ENCODE measurements around the gene PDZD4.

Gene PDZD4

GRCh38 chrX:153781428-153782047, 48.8 kb downstream of the PDZD4 start:
- Mint-ChIP-seq H3K27ac (ENCODE audit: low read depth) (no peak overlapping the region), H3K9me3 (no peaks in the 10 kb centered on the region), H3K4me1 (peaks cover 9% of the 10 kb centered on the region), H3K27me3 (peaks cover 10% of the 10 kb centered on the region), H3K4me3 (no peak overlapping the region), H3K36me3 (ENCODE audit: insufficient read depth) (peaks cover 5% of the 10 kb centered on the region)
- DNase-seq (ENCODE audit: low spot score in 2 of 2), result no peak
- ATAC-seq (replicated peaks; ENCODE audit: extremely low read depth, poor library complexity, severe bottlenecking), result no peak

DNA sequence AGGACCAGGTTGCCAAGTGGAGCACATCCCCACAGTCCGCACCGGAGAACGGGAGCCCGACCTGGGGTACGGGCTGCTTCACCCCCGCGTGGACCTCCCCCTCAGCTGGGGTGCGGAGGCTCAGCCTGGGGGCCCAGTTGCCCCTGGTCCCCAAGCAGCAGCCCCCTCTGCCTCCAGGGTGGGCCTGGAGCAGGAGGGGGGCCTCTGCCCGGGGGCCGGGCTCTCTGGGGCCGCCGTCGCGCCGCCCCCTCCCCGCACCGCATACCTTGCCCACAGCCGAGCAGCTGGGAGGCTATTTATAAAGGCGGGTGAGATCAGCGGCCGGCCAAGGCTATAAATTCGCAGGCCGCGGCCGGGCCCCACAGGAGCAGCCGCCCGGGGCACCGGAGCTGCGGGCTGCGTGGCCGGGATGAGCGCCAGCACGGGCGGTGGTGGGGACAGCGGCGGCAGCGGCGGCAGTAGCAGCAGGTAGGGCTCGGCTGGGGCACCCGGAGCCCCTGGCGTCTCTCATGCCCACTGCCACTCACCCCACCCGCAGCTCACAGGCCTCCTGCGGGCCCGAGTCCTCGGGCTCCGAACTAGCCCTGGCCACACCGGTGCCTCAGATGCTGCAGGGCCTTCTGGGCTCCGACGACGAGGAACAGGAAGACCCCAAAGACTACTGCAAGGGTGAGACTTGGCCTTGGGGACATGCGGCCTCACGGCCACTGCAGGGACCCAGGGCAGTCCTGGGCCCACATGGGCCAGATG, 49.5 kb downstream of the PDZD4 start, which contains the start of gene SRPK3:
TSS of gene SRPK3 (plus strand) at position 364 of the 750 bp plus-strand sequence. CDS start at position 410, 46 bp downstream.
- peaks cover 10% of the 10 kb centered on the region for H3K27me3 Mint-ChIP-seq
- no peak for ATAC-seq (replicated peaks; ENCODE audit: extremely low read depth, poor library complexity, severe bottlenecking)

DNA sequence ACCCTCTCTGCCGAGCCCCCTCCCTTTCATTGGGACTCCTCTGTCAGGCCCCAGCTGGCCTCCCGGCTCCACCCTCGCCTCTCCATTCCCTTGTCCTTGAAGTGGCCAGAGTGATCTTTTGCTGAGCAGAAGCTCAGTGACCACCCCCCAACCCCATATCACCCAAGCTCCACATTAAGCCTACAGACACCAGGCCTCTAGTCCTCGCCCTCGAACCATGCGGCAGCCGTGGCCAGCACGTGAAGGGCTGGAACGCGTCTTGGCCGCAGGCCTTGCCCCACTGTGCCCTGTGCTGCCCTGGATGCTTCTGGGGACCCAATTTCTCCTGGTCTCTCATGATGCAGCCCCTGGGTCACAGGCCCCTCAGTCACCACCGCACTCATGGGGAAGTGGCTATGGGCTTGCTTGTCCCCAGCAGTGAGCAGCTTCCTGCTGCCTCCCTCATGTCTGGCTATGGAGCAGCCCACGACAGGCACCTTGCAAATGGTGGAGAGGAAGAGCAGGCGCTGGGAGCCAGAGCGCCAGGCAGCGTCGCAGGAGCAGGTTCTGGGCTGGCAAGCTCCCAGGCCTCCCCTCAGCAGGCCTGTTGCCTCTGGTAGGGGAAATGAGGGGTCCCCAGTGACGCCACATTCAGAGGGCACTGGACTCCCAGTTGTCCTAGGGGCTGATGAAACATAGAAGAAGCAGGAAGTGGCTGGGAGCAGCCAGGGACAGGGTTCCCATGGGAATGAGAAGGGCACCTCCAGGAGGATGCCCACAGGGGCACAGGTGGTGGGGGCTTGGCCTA, 50.3 kb downstream of the PDZD4 start:
- H3K9me3 Mint-ChIP-seq, result no peaks in the 10 kb centered on the region
- no peak overlapping the region for H3K4me3 Mint-ChIP-seq
- peaks cover 2% of the 10 kb centered on the region for H3K36me3 Mint-ChIP-seq (ENCODE audit: insufficient read depth)

More for the DNA sequence above, 49.5 kb downstream of the PDZD4 start, which contains the start of gene SRPK3:
- H3K4me1 Mint-ChIP-seq, result peaks cover 9% of the 10 kb centered on the region
- H3K27ac Mint-ChIP-seq (ENCODE audit: low read depth), result no peak within 1 kb of the TSS
- no peak for DNase-seq (ENCODE audit: low spot score in 2 of 2)
- H3K4me3 Mint-ChIP-seq, result no peak within 1 kb of the TSS
- no peaks in the 10 kb centered on the region for H3K9me3 Mint-ChIP-seq
- H3K36me3 Mint-ChIP-seq (ENCODE audit: insufficient read depth), result peaks cover 2% of the 10 kb centered on the region

DNA sequence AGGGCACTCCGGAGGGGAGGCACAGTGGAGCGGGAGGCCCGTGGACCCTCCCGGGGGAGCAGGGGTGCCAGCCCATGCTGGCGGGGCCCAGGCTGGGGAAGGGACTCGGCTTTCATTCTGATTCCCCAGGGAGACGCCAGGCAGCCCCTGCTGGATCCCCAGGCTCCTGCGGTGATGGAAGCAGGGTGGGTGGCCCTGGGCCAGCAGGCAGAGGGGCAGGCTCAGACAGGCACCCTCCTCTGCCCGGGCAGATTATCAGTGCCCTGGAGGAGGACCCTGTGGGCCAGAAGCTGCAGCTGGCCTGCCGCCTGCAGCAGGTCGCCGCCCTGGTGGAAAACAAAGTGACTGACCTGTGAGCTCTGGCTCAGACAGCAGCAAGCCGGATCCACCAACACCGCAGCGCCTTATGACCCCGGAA, 51.7 kb downstream of the PDZD4 start:
- no peak overlapping the region for H3K27ac Mint-ChIP-seq (ENCODE audit: low read depth)

More for the DNA sequence above, 50.3 kb downstream of the PDZD4 start:
- H3K27ac Mint-ChIP-seq (ENCODE audit: low read depth), result no peak overlapping the region
- ATAC-seq (replicated peaks; ENCODE audit: extremely low read depth, poor library complexity, severe bottlenecking), result no peak
- DNase-seq (ENCODE audit: low spot score in 2 of 2), result no peak
- H3K4me1 Mint-ChIP-seq, result peaks cover 9% of the 10 kb centered on the region
- peaks cover 10% of the 10 kb centered on the region for H3K27me3 Mint-ChIP-seq

GRCh38 chrX:153778181-153778580, 52.2 kb downstream of the PDZD4 start:
- no peaks in the 10 kb centered on the region for H3K36me3 Mint-ChIP-seq (ENCODE audit: insufficient read depth)

More for the DNA sequence above, 51.7 kb downstream of the PDZD4 start:
- no peaks in the 10 kb centered on the region for H3K36me3 Mint-ChIP-seq (ENCODE audit: insufficient read depth)
- peaks cover 9% of the 10 kb centered on the region for H3K4me1 Mint-ChIP-seq
- no peak for ATAC-seq (replicated peaks; ENCODE audit: extremely low read depth, poor library complexity, severe bottlenecking)
- no peaks in the 10 kb centered on the region for H3K9me3 Mint-ChIP-seq
- no peak for DNase-seq (ENCODE audit: low spot score in 2 of 2)
- H3K4me3 Mint-ChIP-seq, result no peak overlapping the region
- H3K27me3 Mint-ChIP-seq, result peaks cover 10% of the 10 kb centered on the region

DNA sequence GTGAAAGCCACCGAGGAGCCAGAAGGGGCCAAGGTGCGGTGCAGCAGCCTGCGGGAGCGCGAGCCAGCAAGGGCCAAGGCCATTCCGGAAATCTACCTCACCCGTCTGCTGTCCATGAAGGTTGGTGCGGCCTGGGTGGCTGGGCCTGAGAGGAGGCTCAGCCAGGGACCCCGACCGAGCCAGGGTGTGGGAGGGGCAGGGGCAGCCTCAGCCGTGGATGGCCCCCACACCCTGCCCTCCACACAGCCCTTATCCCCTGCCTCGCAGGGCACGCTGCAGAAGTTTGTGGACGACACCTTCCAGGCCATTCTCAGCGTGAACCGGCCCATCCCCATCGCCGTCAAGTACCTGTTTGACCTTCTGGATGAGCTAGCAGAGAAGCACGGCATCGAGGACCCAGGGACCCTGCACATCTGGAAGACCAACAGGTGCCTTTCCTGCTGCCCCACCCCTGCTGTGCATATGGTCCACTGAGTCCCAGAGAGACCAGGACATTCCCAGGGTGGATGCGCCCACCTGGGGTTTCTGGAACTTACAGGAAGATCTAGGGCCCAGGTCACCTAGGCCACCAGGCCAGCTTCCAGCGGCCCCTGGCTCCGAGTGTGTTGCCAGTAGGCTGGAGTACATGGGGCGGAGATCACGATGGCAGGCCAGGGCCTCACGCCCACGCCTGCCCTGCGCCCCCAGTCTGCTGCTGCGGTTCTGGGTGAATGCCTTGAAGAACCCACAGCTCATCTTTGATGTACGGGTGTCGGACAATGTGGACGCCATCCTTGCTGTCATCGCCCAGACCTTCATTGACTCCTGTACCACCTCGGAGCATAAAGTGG, 52.9 kb downstream of the PDZD4 start:
- Mint-ChIP-seq H3K27me3 (peaks cover 10% of the 10 kb centered on the region), H3K4me1 (peaks cover 9% of the 10 kb centered on the region), H3K36me3 (ENCODE audit: insufficient read depth) (no peaks in the 10 kb centered on the region), H3K4me3 (no peak overlapping the region), H3K27ac (ENCODE audit: low read depth) (no peak overlapping the region), H3K9me3 (no peaks in the 10 kb centered on the region)
- no peak for ATAC-seq (replicated peaks; ENCODE audit: extremely low read depth, poor library complexity, severe bottlenecking)
- no peak for DNase-seq (ENCODE audit: low spot score in 2 of 2)

More at GRCh38 chrX:153778181-153778580, 52.2 kb downstream of the PDZD4 start:
- Mint-ChIP-seq H3K4me3 (no peak overlapping the region), H3K27ac (ENCODE audit: low read depth) (no peak overlapping the region), H3K9me3 (no peaks in the 10 kb centered on the region), H3K4me1 (peaks cover 9% of the 10 kb centered on the region), H3K27me3 (peaks cover 10% of the 10 kb centered on the region)
- DNase-seq (ENCODE audit: low spot score in 2 of 2) (no peak), ATAC-seq (replicated peaks; ENCODE audit: extremely low read depth, poor library complexity, severe bottlenecking) (no peak)

GRCh38 chrX:153776611-153777045, 53.7 kb downstream of the PDZD4 start:
- Mint-ChIP-seq H3K9me3 (no peaks in the 10 kb centered on the region), H3K27me3 (peaks cover 10% of the 10 kb centered on the region), H3K27ac (ENCODE audit: low read depth) (no peak overlapping the region), H3K36me3 (ENCODE audit: insufficient read depth) (no peaks in the 10 kb centered on the region), H3K4me1 (peaks cover 9% of the 10 kb centered on the region), H3K4me3 (no peak overlapping the region)
- no peak for DNase-seq (ENCODE audit: low spot score in 2 of 2)
- no peak for ATAC-seq (replicated peaks; ENCODE audit: extremely low read depth, poor library complexity, severe bottlenecking)

DNA sequence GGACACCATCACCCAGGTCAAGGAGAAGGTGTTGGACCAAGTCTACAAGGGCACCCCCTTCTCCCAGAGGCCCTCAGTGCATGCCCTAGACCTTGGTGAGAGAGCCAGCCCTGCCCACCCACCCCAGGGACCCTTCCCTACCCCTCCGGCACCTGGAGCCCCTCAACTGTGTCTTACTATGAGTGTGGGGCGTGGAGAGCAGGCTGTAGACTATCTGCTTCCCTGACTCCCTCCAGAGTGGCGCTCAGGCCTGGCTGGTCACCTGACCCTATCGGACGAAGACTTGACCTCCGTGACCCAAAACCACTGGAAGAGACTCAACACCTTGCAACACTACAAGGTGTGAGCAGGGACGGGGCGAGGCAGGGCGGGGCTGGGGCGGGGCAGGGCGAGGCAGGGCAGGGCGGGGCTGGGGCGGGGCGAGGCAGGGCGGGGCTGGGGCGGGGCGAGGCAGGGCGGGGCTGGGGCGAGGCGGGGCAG, 54.2 kb downstream of the PDZD4 start:
- Mint-ChIP-seq H3K4me1 (peaks cover 9% of the 10 kb centered on the region), H3K27me3 (peaks cover 10% of the 10 kb centered on the region), H3K36me3 (ENCODE audit: insufficient read depth) (no peaks in the 10 kb centered on the region), H3K27ac (ENCODE audit: low read depth) (no peak overlapping the region), H3K9me3 (no peaks in the 10 kb centered on the region), H3K4me3 (no peak overlapping the region)
- DNase-seq (ENCODE audit: low spot score in 2 of 2) (no peak), ATAC-seq (replicated peaks; ENCODE audit: extremely low read depth, poor library complexity, severe bottlenecking) (no peak)

DNA sequence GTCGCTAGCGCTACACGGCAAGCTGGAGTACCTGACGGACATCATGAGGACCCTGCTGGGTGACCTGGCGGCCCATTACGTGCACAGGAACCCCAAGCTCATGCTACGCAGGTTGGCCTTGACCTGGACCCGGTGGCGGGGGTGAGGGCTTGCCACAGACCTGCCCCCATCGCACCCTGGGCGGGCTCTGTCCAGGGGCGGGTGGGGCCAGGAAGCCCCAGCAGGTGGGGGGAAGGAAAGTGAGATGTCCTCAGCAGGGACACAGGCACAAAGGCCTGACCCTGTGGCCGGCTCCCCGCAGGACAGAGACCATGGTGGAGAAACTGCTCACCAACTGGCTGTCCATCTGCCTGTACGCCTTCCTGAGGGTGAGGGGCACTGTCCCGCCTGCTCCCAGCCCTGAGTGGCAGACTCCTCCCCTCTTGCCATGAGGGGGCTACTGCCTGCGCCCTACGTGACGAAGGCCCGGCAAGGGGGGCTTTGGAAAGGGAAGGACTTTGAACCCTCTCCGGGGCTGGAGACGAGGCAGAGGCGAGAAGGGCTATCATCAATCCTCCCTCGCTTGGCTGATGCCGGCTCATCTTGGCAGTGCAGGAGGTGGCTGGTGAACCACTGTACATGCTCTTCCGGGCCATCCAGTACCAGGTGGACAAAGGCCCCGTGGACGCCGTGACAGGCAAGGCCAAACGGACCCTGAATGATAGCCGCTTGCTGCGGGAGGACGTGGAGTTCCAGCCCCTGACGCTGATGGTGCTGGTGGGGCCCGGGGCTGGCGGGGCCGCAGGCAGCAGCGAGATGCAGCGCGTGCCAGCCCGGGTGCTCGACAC, 54.8 kb downstream of the PDZD4 start:
- no peak for ATAC-seq (replicated peaks; ENCODE audit: extremely low read depth, poor library complexity, severe bottlenecking)
- Mint-ChIP-seq H3K9me3 (no peaks in the 10 kb centered on the region), H3K27me3 (peaks cover 10% of the 10 kb centered on the region), H3K36me3 (ENCODE audit: insufficient read depth) (no peaks in the 10 kb centered on the region), H3K4me3 (no peak overlapping the region), H3K4me1 (peaks cover 9% of the 10 kb centered on the region), H3K27ac (ENCODE audit: low read depth) (no peak overlapping the region)
- no peak for DNase-seq (ENCODE audit: low spot score in 2 of 2)

- Mint-ChIP-seq H3K9me3 (no peaks in the 10 kb centered on the region), H3K27ac (ENCODE audit: low read depth) (no peak overlapping the region), H3K36me3 (ENCODE audit: insufficient read depth) (no peaks in the 10 kb centered on the region), H3K4me1 (peaks cover 2% of the 10 kb centered on the region), H3K27me3 (peaks cover 4% of the 10 kb centered on the region), H3K4me3 (no peak overlapping the region)
- ATAC-seq (replicated peaks; ENCODE audit: extremely low read depth, poor library complexity, severe bottlenecking) (no peak), DNase-seq (ENCODE audit: low spot score in 2 of 2) (no peak)
Observed at GRCh38 chrX:153774576-153775292, 55.6 kb downstream of the PDZD4 start.
